AG04449 (cell line): ENCODE measurements around the gene MCM7.

Source experiments
- CTCF ChIA-PET: fragments of 350-600 bp; formaldehyde crosslinking; extraction: SDS; loops from one replicate; lab custom pipeline; 2021; ENCODE audit warnings: antibody characterized with exemption; lab: Yijun Ruan, JAX
- POLR2A ChIA-PET: fragments of 400-600, 350-600 bp; formaldehyde crosslinking; extraction: SDS; loops from one replicate; lab custom pipeline; 2020; ENCODE audit warnings: antibody characterized with exemption, inconsistent platforms; lab: Yijun Ruan, JAX
- DNase-seq: peaks from one replicate; pipeline ENCODE4 v3.0.0-alpha.2; 2010; ENCODE audit warnings: low read depth, low spot score
- H3K4me3 ChIP-seq: 2 replicates; pipeline ENCODE4 v1.5.1; 2011; ENCODE audit warnings: low read depth, mild to moderate bottlenecking, control low read depth, low read length
- CTCF ChIP-seq: IDR thresholded peaks from one replicate; pipeline ENCODE4 v1.5.1; 2011; ENCODE audit warnings: mild to moderate bottlenecking, moderate library complexity, low read length, control low read depth, inconsistent platforms; ENCODE audit not compliant: insufficient read depth; ENCODE audit errors: missing control alignments

The MCM7 gene

GRCh38 chr7:100077205-100077604 lies 24.0 kb downstream of the MCM7 start:
- no peak for DNase-seq
- TF ChIP-seq CTCF = no peak
- no peak overlapping the region for H3K4me3 ChIP-seq
- POLR2A ChIA-PET = no interaction called here
- CTCF ChIA-PET = interaction anchor here (0.6 to 1.4 kb wide), 4 partner anchors 10 to 83 kb away, joined by 3 to 4 read pairs (median 4); no protein-coding TSS in a partner anchor

- TF ChIP-seq CTCF = no peak
- ChIA-PET POLR2A (interaction anchor here (1.0 kb wide), 1 partner anchor 25 kb away, joined by 3 read pairs; no protein-coding TSS in a partner anchor), CTCF (interaction anchor here (0.8 to 1.8 kb wide), 2 partner anchors 23 to 57 kb away, joined by 3 to 9 read pairs; no protein-coding TSS in a partner anchor)
These were observed 25.8 kb downstream of the MCM7 start for GRCh38 chr7:100075418-100075817.

GRCh38 chr7:100074841-100075240 lies 26.4 kb downstream of the MCM7 start:
- CTCF ChIA-PET = interaction anchor here (0.8 to 1.8 kb wide), 3 partner anchors 9 to 58 kb away, joined by 3 to 9 read pairs (median 3); no protein-coding TSS in a partner anchor
- no peak for DNase-seq
- POLR2A ChIA-PET = interaction anchor here (1.0 kb wide), 1 partner anchor 25 kb away, joined by 3 read pairs; no protein-coding TSS in a partner anchor
- H3K4me3 ChIP-seq = no peak overlapping the region
- TF ChIP-seq CTCF = no peak

More at GRCh38 chr7:100075418-100075817, 25.8 kb downstream of the MCM7 start:
- no peak for DNase-seq
- no peak overlapping the region for H3K4me3 ChIP-seq

GRCh38 chr7:100072462-100072861 lies 28.7 kb downstream of the MCM7 start:
- ChIA-PET POLR2A (no interaction called here), CTCF (interaction anchor here (0.8 to 1.9 kb wide), 3 partner anchors 59 to 93 kb away, joined by 3 to 6 read pairs (median 3); no protein-coding TSS in a partner anchor)
- TF ChIP-seq CTCF = no peak
- no peak for DNase-seq
- H3K4me3 ChIP-seq = no peak overlapping the region

GRCh38 chr7:100071018-100071723 lies 30.0 kb downstream of the MCM7 start:
- TF ChIP-seq CTCF = no peak
- DNase-seq = no peak
- no peak overlapping the region for H3K4me3 ChIP-seq
- ChIA-PET CTCF (interaction anchor here (1.8 to 2.1 kb wide), 3 partner anchors 9 to 77 kb away, joined by 4 to 13 read pairs (median 6); partner anchors contain the start of gene ZNF3), POLR2A (no interaction called here)

GRCh38 chr7:100069991-100070390 lies 31.2 kb downstream of the MCM7 start:
- POLR2A ChIA-PET = no interaction called here
- no peak for TF ChIP-seq CTCF
- H3K4me3 ChIP-seq = no peak overlapping the region
- DNase-seq = no peak
- CTCF ChIA-PET = interaction anchor here (1.7 to 2.1 kb wide), 3 partner anchors 11 to 76 kb away, joined by 4 to 13 read pairs (median 5); partner anchors contain the start of gene ZNF3
